HG03439 (cell line): ENCODE measurements around the gene ARHGEF38.
"Not testable (repeated sequence)": the region's sequence is repeated elsewhere in the genome, so short reads cannot be mapped to it uniquely, and the experiment has no call there.

Experiments used
- ATAC-seq: cut with Tn5 transposase; IDR thresholded peaks from one replicate; pipeline ENCODE4 v1.9.1; 2021; ENCODE audit warnings: mild to moderate bottlenecking, moderate library complexity; ENCODE audit not compliant: unreplicated experiment

The ARHGEF38 gene

GRCh38 chr4:105645440-105645839, 93.0 kb downstream of the ARHGEF38 start:
- no peak for ATAC-seq

- ATAC-seq, result no peak
Measured at GRCh38 chr4:105650190-105650589, 97.8 kb downstream of the ARHGEF38 start.

GRCh38 chr4:105651884-105652283, 99.5 kb downstream of the ARHGEF38 start:
- no peak for ATAC-seq

DNA sequence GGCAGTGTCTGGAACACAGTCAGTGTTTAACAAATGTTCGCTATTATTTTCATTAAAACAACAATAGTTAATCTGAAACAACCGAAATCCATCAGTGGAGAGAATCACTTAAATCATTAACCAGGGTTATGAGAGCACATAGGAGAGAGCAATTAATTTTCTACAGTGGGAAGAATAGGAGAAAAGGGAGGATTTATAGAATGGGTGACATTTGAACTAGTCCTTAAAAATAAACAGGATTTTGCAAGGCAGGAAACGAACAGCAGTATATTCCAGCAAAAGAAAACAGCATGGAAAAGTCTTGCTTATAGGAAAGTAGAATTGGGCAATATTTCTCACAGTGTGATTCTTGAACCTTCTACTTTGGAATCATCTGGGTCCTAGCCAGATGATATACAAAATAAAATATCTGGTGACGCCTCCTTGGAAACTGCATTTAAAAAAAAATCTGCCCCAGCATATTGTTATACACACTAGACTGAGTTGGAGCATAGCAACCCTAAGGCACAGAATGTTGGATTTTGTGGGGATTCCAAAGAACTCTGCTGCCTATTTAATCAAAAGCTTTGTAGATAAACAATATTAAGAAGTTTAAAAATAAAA, 100.0 kb downstream of the ARHGEF38 start:
- ATAC-seq, result no peak

- ATAC-seq, result no peak
Measured at GRCh38 chr4:105657117-105657765, 104.8 kb downstream of the ARHGEF38 start.

DNA sequence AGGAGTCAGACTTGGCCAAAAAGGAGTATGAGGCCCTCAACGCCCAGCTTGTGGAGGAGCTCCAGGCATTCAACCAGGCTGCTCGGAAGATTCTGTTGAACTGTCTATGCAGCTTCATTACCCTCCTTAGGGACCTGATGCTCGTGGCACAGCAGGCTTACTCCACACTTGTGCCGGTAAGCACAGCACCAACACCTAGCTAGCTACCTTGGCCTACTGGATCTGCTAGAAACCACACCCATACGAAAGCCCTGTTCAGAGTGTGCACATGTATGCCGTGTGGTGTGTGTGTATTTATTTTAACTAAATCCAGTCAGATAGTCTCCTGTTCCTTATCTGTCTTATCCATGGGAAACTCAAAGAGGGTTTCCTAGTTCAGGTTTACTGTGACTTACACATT, 106.8 kb downstream of the ARHGEF38 start:
- no peak for ATAC-seq

DNA sequence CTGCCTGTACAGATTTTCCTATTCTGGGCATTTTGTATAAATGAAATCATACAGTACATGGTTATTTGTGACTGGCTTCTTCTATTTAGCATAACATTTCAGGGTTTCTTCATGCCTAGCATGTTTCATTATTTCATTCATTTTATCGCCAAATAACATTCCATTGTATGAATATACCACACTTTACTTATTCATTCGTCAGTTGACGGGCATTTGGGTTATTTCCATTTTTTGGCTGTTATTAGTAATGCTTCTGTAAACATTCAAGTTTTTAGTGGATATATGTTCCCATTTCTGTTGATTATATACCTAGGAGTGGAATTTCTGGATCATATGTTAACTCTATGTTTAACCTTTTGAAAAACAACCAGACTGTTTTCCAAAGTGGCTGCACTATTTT, 108.6 kb downstream of the ARHGEF38 start:
- ATAC-seq, result no peak

DNA sequence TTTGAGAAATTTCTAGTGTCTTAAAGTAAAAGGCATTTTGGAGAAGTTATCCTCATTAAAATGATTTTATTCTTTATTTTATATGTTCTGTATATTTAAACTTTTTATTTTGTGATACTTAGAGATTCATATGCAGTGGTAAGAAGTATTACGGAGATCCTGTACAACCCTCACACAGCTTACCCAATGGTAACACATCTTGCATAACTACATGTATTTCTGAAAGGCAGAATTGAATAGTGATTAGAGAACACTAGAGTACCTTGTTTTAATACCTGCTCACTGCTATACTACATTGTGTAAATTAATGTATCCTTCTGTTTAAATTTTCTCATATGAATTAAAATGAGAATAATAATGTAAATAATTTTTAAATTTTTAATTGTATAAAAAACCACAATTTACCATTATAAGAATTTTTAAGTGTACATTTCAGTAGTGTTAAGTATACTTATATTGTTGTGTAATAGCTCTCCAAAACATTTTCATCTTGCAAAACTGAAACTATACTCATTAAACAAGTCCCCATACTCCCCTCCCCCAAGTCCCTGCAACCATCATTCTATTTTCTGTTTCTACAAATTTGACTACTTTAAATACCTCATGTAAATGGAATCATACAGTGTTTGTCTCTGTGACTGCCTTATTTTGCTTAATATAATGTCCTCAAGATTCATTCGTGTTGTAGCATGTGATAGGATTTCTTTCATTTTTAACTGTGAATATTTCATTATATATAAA, 110.7 kb downstream of the ARHGEF38 start:
- ATAC-seq, result no peak

DNA sequence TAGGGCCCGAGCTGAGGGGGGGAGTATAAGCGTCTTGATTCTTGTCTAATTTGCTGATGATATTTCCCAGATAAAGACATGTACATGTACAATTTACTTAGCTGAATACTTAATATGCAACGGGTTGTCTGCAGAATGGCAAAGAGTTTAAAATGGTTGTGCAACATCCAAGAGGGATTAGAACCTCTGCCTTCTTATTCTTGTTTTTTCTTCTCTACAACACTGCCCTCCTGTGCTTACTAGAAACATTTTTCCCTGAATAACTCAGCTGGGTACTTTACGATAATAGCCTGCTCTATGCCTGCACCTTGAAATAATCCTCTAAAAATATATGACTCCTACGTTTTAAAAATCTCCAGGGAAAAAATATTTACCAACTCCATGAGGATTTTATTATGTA, 114.3 kb downstream of the ARHGEF38 start:
- no peak for ATAC-seq

GRCh38 chr4:105670684-105671083, 118.3 kb downstream of the ARHGEF38 start:
- no peak for ATAC-seq

- ATAC-seq, result no peak
Measured at GRCh38 chr4:105671301-105671700, 118.9 kb downstream of the ARHGEF38 start.

GRCh38 chr4:105674011-105674410, 121.6 kb downstream of the ARHGEF38 start:
- no peak for ATAC-seq

DNA sequence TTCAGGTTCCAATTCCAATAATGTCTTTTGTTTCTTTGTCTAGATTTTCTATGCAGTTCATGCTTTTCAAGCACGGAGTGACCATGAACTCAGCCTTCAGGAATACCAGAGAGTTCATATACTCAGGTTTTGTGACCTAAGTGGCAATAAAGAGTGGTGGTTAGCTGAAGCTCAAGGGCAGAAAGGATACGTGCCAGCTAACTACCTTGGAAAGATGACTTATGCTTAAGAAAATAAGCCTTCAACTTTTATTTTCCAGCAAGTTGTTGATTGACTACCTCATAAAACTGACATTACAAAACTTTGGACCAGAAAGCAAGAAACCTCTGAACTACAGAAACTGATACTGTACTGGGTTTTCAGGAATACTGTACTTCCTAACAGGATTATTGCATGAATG, 125.3 kb downstream of the ARHGEF38 start:
- ATAC-seq, result no peak

- no peak for ATAC-seq
Measured at GRCh38 chr4:105679186-105679585, 126.8 kb downstream of the ARHGEF38 start.

- no peak for ATAC-seq
Measured at GRCh38 chr4:105683038-105683437, 130.6 kb downstream of the ARHGEF38 start.

- ATAC-seq, result no peak
Measured at GRCh38 chr4:105686571-105686970, 134.2 kb downstream of the ARHGEF38 start.

GRCh38 chr4:105694812-105695211, 142.4 kb downstream of the ARHGEF38 start:
- not testable (repeated sequence) for ATAC-seq

DNA sequence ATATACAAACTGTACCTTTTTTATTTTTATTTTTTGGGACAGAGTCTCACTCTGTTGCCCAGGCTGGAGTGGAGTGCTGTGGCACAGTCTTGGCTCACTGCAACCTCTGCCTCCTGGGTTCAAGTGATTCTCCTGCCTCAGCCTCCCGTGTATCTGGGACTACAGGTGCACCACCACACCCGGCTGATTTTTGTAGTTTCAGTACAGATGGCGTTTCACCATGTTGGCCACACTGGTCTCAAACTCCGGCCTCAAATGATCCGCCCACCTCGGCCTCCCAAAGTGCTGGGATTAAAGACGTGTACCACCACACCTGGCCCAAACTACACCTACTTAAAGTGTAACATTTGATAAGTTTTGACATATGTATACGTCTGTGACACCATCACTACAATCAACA, 143.4 kb downstream of the ARHGEF38 start:
- not testable (repeated sequence) for ATAC-seq

DNA sequence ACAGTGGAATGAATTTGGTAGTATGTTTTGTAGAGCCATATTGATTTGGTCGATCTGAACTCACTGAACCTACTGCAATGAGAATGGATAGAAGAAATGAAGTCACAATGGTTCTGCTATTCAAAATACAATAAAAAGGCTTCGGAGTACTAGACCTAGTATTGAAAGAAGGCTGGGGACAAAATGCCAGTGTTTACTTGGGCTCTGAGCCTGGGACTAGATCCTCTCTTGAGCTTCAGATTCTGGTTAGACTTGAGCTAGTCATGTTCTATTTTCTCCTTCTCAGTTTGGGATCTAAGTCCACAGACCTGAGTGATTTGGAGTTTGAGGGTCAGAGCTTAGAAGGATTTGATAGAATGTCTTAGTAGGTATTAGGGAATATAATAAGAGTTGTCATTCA, 146.2 kb downstream of the ARHGEF38 start:
- no peak for ATAC-seq

DNA sequence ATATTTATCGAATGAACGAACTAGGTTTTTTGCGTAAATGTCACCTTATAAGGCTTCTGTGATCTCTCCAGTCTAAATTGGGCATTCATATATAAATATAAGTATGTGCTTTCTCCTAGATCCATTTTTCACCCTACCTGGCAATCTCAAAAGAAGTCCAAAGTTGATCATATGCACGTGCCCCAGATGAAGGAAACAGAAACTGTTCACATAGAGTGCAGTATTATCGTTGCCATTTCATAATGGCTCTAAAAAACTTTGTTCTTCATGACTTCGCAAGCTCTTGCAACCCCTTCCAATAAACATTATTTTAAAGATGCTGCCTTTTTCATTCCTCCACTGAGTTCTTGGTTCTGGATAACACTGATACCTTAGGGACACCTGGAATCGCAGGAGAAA, 155.4 kb downstream of the ARHGEF38 start:
- ATAC-seq, result no peak

DNA sequence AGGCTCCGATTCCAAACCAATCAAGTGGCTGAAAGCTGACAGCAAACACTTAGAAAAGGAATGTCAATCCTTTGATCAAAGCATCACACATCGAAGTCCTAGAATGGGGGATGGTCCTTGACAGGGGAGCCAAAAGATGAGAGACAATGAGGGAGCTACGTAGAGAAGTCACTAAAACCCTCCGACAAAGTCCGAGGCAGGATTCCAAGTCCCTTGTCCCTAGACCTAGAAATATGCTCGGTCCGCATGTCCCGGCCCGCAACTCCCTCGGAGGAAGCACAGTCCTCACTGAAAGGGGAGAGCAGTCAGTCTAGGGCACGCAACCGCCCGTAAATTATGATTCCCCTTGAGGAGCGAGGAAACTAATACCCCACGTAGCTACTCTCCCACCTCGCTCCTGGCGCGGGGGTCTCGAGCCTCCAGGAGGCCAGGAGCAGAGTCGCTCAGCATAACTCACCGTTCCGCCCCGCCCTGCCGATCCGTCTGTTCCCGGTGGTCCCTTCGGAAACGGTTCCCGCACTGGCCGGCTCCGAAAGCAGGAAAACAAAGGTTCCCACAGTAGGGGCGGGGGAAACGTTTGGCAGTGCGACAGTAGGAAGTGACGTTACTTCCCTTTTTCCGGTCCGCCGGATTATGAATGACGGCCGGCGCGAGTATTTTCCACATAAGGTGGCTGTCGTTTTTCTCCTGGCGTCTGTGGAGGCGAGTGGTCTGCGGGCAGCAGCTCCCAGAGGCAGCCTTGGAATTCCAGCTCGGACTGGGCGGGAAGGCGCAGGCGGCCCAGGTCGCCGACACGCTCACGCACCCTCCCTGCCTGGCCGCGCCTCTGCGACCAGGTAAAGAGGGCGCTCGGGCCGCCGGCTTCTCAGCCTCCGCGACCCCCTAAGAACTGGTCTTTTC, 156.0 kb downstream of the ARHGEF38 start, which contains the start of the genes GSTCD and INTS12:
GSTCD (plus strand) TSS at position 604 of the 900 bp plus-strand sequence. CDS start 8,830 bp downstream, outside the sequence.
INTS12 (minus strand) TSS at position 509 of the 900 bp plus-strand sequence. CDS start 8,684 bp downstream, outside the sequence.
- peak; percentile 84 for ATAC-seq
